Calu3 (cell line): ENCODE results near the gene SLBP. TPM values are rescaled to one million over a fixed set of nuclear protein-coding genes. Genes with fewer than 3 reads are reported as not detected.

ENCODE experiments used
- BruUV-seq: library from RNA; stranded (reverse); fragments of 400-500 nt; replicated peaks from 2 replicates; lab custom pipeline; 2021; lab: Mats Ljungman, UMichigan
- CTCF ChIA-PET: fragments of 300-600 bp; sonication (Branson Sonifier 250); formaldehyde crosslinking; loops from one replicate; lab custom pipeline; 2022; ENCODE audit warnings: antibody characterized with exemption; lab: Charles Lee
- DNase-seq: peaks from one replicate; pipeline ENCODE4 v3.0.0; 2022
- H3K27ac Mint-ChIP-seq: one replicate; pipeline ENCODE4 v1.8.0; 2022; ENCODE audit warnings: mixed read lengths; ENCODE audit not compliant: unreplicated experiment
- H3K27me3 Mint-ChIP-seq: one replicate; pipeline ENCODE4 v1.8.0; 2022; ENCODE audit warnings: mixed read lengths; ENCODE audit not compliant: unreplicated experiment
- H3K36me3 Mint-ChIP-seq: one replicate; pipeline ENCODE4 v1.8.0; 2022; ENCODE audit warnings: mild to moderate bottlenecking, moderate library complexity, mixed read lengths; ENCODE audit not compliant: insufficient read depth, unreplicated experiment
- H3K4me1 Mint-ChIP-seq: one replicate; pipeline ENCODE4 v1.8.0; 2022; ENCODE audit warnings: mild to moderate bottlenecking, low read depth, mixed read lengths; ENCODE audit not compliant: unreplicated experiment
- H3K4me3 Mint-ChIP-seq: one replicate; pipeline ENCODE4 v1.8.0; 2022; ENCODE audit warnings: mild to moderate bottlenecking, low read depth, moderate library complexity, mixed read lengths; ENCODE audit not compliant: unreplicated experiment
- H3K9me3 Mint-ChIP-seq: one replicate; pipeline ENCODE4 v1.8.0; 2022; ENCODE audit warnings: low read depth, mixed read lengths; ENCODE audit not compliant: unreplicated experiment
- CTCF ChIP-seq: fragments of 200-600 bp; IDR thresholded peaks from one replicate; pipeline ENCODE4 v1.8.0; 2022; ENCODE audit warnings: antibody characterized with exemption; ENCODE audit not compliant: unreplicated experiment
- intact Hi-C: fragments of 100-400 bp; cut with micrococcal nuclease; formaldehyde crosslinking; loops from one replicate; pipeline ENCODE4 v1.10.0; 2022; ENCODE audit not compliant: unreplicated experiment
- total RNA-seq: library from RNA; stranded (reverse); gene quantifications from 2 replicates; pipeline ENCODE4 v1.2.3, GENCODE V29; 2022

Gene SLBP
- total RNA-seq, 1 experiment from 2014 or later, result 46.1 TPM

DNA sequence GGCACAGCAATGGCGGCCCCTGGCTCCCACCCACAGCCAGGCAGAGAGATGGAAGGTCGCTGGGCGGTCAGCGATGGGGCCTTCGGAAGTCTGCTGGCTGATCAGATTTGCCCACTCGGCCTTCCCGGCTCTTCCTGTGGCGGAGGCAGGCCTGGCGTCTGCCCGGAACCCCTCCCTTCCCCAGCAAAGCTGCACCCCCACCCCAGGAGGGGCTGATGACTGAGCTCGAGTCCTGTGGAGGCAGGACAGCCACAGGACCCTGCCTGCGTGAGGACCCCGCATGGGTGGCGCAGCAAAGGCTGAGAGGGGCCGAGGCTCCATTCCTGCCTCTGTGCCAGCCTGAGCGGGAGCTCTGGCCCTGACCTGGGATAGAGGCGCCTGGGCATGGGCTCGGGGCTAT, 44.0 kb upstream of the SLBP start:
- no peak for DNase-seq
- no peak overlapping the region for H3K27ac Mint-ChIP-seq
- no peak overlapping the region for H3K4me3 Mint-ChIP-seq
- H3K27me3 Mint-ChIP-seq, result no peaks in the 10 kb centered on the region
- intact Hi-C loops, result no loop called here
- CTCF ChIA-PET, result interaction anchor here (1.0 kb wide), 1 partner anchor 53 kb away, joined by 3 read pairs; no protein-coding TSS in a partner anchor
- no peaks in the 10 kb centered on the region for H3K4me1 Mint-ChIP-seq
- no peak for TF ChIP-seq CTCF
- no peaks in the 10 kb centered on the region for H3K36me3 Mint-ChIP-seq
- no peaks in the 10 kb centered on the region for H3K9me3 Mint-ChIP-seq
- no TSS peak for BruUV-seq

- Mint-ChIP-seq H3K4me3 (no peak overlapping the region), H3K4me1 (no peaks in the 10 kb centered on the region), H3K27me3 (no peaks in the 10 kb centered on the region), H3K36me3 (peaks cover 5% of the 10 kb centered on the region), H3K27ac (no peak overlapping the region), H3K9me3 (no peaks in the 10 kb centered on the region)
- no peak for DNase-seq
- TF ChIP-seq CTCF, result no peak
- CTCF ChIA-PET, result interaction anchor here (1.0 kb wide), 1 partner anchor 54 kb away, joined by 3 read pairs; no protein-coding TSS in a partner anchor
- BruUV-seq, result no TSS peak
- intact Hi-C loops, result no loop called here
Observed at GRCh38 chr4:1755297-1755696, 43.2 kb upstream of the SLBP start.

- DNase-seq, result no peak
- intact Hi-C loops, result no loop called here
- no peak for TF ChIP-seq CTCF
- CTCF ChIA-PET, result interaction anchor here (0.7 kb wide), 2 partner anchors 13 to 50 kb away, joined by 5 to 8 read pairs; no protein-coding TSS in a partner anchor
- no peak overlapping the region for H3K4me3 Mint-ChIP-seq
- no TSS peak for BruUV-seq
- no peak overlapping the region for H3K27ac Mint-ChIP-seq
- no peaks in the 10 kb centered on the region for H3K4me1 Mint-ChIP-seq
- no peaks in the 10 kb centered on the region for H3K27me3 Mint-ChIP-seq
- no peaks in the 10 kb centered on the region for H3K9me3 Mint-ChIP-seq
- peaks cover 5% of the 10 kb centered on the region for H3K36me3 Mint-ChIP-seq
Observed at GRCh38 chr4:1754336-1754735, 42.2 kb upstream of the SLBP start.

GRCh38 chr4:1753697-1754311, 41.7 kb upstream of the SLBP start:
- peaks cover 5% of the 10 kb centered on the region for H3K36me3 Mint-ChIP-seq
- CTCF ChIA-PET, result interaction anchor here (0.6 to 0.7 kb wide), 3 partner anchors 14 to 59 kb away, joined by 5 to 9 read pairs (median 8); no protein-coding TSS in a partner anchor
- no peaks in the 10 kb centered on the region for H3K27me3 Mint-ChIP-seq
- intact Hi-C loops, result no loop called here
- H3K27ac Mint-ChIP-seq, result no peak overlapping the region
- H3K4me3 Mint-ChIP-seq, result no peak overlapping the region
- no peaks in the 10 kb centered on the region for H3K4me1 Mint-ChIP-seq
- no peak for TF ChIP-seq CTCF
- DNase-seq, result peak; percentile 39
- BruUV-seq, result no TSS peak
- no peaks in the 10 kb centered on the region for H3K9me3 Mint-ChIP-seq
